GM18505 (cell line): Measurements from ENCODE around the gene CBX1.

Experiments used
- ATAC-seq: cut with Tn5 transposase; IDR thresholded peaks from one replicate; pipeline ENCODE4 v1.9.1; 2021; ENCODE audit not compliant: unreplicated experiment
- POLR2A ChIP-seq: IDR thresholded peaks from 4 replicates; pipeline ENCODE4 v1.6.1; 2011; ENCODE audit warnings: borderline replicate concordance; ENCODE audit not compliant: insufficient read depth, insufficient read length; ENCODE audit errors: extremely low read depth

CBX1 gene

DNA sequence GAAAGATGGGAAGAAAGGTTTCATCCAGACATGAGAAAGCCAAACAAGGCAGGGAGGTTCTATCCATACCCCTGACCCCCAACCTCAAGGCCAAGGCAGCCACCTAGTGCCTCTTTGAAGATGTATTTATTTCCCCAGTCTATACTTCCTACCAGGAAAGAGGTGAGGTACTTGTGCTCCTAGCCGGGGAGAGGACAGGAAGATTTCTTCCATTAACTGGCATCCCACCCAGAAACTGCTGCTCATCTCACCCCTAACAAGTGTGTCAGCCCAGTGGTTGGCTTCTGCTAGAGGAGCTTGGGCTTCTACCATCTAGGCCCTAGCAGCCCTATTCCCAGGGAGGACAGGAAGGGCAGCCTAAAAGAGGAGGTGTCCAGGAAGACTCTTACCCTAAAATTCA, 72.5 kb downstream of the CBX1 start:
- TF ChIP-seq POLR2A = no peak

GRCh38 chr17:48027322-48027981, 73.8 kb downstream of the CBX1 start:
- no peak for ATAC-seq
- no peak for TF ChIP-seq POLR2A

More for the DNA sequence above, 72.5 kb downstream of the CBX1 start:
- no peak for ATAC-seq

- no peak for TF ChIP-seq POLR2A
- no peak for ATAC-seq
These were observed 74.6 kb downstream of the CBX1 start for GRCh38 chr17:48026502-48027321.

GRCh38 chr17:48025904-48026501, 75.3 kb downstream of the CBX1 start:
- ATAC-seq = no peak
- no peak for TF ChIP-seq POLR2A

GRCh38 chr17:48025040-48025903, 76.0 kb downstream of the CBX1 start:
- ATAC-seq = peak; percentile 89
- no peak for TF ChIP-seq POLR2A

- peak; percentile 4 for ATAC-seq
- no peak for TF ChIP-seq POLR2A
These were observed 76.9 kb downstream of the CBX1 start for GRCh38 chr17:48024149-48025039.

GRCh38 chr17:48023400-48024148, 77.7 kb downstream of the CBX1 start:
- ATAC-seq = no peak
- TF ChIP-seq POLR2A = no peak

GRCh38 chr17:48022901-48023300, 78.4 kb downstream of the CBX1 start:
- no peak for TF ChIP-seq POLR2A
- ATAC-seq = no peak

- TF ChIP-seq POLR2A = no peak
- ATAC-seq = no peak
These were observed 79.3 kb downstream of the CBX1 start for GRCh38 chr17:48021934-48022333.
